ENCODE measurements around the gene RTCA.
"Not testable (repeated sequence)": the region's sequence is repeated elsewhere in the genome, so short reads cannot be mapped to it uniquely, and the experiment has no call there.

RTCA gene

DNA sequence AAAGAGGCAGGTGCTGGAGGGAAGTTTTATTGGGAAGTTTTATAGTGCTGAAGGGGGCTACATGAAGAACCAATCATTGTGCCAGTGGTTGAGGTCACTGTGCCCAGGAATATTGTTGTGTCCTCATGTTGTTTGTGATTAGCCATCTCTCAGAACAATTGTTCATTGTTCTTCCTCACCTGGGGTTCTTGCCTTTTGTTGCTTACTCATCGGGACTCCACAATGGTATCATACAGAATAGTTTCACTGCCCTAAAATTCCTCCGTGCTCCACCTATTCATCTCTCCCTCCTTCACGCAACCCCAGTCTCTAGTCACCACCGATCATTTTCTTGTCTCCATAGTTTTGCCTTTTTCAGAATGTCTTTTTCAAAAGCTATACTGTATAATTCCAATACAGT, 47.4 kb downstream of the RTCA start:
- no peak for DNase-seq

DNA sequence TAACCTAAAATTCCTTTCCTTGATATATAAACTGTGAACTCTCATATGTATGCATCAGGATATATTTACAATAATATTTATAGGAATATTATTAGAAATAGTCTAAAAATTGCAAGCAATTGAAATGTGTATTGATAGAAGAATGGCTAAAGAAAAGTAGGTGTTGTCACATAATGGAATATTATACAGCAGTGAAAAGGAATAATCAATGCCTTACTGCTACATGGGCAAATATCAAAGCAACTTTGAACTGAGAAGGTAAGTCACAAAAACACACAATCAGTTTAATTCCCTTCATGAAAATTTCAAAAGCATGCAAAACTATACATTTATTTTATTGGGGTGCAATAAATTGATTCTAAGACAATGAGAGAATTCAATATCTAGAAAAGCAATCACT, 50.6 kb downstream of the RTCA start:
- no peak for DNase-seq

GRCh38 chr1:100320311-100321099, 54.5 kb downstream of the RTCA start:
- no peak for DNase-seq

DNA sequence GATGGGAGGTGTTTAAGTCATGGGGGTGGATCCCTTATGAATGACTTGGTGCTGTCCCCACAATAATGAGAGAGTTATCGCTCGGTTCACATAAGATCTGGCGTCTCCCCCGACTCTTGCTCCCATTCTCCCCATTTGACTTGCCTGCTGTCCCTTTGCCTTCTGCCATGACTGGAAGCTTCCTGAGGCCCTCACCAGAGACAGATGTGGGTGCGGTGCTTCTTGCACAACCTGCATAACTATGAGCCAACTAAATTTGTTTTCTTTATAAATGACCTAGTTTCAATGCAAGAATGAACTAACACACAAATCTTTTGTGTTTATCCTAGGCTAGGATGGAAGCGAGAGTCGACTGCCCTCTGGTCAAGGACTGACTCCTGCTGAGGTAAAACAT, 55.1 kb downstream of the RTCA start:
- no peak for DNase-seq

DNA sequence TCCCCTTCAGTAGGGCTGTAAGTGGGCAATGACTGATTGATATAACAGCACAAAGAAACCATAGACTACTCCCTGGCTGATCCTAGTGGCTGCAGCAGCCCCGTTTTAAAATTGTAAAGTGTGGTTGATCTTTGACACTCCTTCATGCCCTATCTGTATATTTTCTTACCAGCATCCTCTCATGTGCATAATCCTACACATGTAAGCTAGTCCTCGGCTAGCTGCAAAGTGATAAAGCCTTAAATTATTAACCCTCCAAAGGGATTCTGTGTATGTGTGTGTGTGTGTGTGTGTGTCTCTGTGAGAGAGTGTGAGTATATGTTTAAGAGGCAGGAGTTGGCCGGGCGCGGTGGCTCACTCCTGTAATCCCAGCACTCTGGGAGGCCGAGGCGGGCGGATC, 55.5 kb downstream of the RTCA start:
- no peak for DNase-seq

DNA sequence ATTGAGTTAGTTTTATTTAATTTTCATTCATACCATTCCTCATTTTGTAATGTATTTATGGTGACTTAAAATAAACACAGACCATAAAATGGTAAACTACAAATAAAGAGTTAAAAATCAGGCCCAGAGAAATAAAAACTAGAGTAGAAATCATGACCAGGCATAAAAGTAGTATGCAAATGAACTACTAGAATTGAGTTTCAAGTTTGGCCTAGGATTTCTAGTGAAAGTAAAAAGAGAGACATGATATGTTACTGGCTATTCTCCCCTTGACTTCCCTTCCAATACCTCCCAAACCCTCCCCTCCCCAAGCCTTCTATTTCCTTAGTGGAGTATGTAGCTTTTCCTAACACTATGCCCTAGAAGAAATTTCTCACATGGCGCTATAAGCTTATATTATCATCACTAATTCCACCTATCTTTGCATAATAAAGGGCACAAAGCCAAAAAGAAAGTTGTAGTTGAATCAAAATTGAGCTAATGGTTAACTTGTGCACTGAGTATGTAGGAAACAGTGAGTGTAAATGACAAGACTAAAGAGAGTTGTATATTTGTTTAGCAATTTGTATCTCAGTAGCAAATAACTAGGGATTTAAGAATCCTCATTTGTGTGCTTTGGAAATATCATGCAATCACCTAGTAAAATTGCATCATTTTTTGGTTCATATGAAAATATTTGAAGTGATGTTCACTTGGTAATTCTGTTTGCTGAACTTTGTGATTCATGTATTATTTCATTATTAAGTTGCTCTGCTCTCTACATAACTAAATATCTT, 56.6 kb downstream of the RTCA start:
- no peak for DNase-seq

- no peak for DNase-seq
Observed at GRCh38 chr1:100323419-100324106, 57.5 kb downstream of the RTCA start.

- DNase-seq: no peak
Observed at GRCh38 chr1:100325415-100326324, 59.7 kb downstream of the RTCA start.

GRCh38 chr1:100326325-100326670, 60.3 kb downstream of the RTCA start:
- DNase-seq: not testable (repeated sequence)

DNA sequence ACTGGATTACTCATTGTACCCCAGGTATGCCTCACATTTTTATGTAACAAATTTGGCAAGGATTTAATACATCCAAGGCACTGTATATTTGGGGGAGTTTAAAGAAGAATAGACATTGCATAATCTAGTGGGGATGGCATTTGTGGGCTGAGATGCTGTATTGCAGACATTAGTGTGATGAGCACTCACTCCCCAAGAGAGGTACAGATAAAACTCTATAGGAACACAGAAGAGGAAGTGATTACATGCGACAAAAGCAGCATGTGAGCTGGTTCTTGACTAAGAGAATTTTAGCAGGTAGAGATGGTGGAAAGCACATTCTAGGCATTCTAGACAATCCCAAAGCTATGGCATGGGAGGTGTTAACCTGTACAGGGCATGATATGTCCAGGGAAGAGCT, 62.1 kb downstream of the RTCA start:
- no peak for DNase-seq

DNA sequence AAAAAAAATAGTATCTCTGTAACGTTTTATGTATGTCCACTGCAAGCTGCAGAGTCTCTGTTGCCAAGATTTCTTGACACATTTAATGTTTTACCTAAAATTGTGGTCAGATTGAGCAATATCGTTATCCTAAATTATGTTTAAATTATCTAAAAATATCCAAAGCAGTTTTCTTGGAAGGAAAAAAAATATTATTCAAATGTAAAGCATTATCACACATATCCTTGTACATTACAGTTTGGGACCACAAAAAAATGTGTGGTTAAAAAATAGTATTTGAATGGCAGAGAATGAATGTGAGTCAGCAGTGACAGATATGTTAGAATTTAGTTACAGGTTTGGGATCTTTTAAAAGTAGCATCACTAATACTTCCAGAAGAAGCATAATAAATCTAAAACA, 65.1 kb downstream of the RTCA start:
- not testable (repeated sequence) for DNase-seq

GRCh38 chr1:100332331-100332730, 66.3 kb downstream of the RTCA start:
- DNase-seq: no peak

DNA sequence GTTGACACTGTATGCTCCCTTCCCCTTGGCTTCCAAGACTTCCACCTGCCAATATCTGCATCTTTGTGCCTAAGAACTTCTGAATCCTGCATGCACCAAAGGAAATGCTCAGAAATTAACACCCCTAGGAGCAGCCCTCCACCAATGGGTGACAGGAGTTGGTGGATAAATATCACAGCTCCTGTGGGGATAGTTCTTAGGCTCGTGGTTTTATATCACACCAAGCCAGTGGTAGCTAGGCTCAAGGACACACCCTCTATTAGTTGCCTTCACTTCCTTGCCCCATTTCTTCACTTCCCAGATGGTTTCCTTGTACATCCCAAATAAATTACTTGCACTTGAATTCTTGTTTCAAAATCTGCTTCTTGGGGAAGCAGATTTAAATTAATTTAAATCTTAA, 69.4 kb downstream of the RTCA start:
- DNase-seq: no peak

DNA sequence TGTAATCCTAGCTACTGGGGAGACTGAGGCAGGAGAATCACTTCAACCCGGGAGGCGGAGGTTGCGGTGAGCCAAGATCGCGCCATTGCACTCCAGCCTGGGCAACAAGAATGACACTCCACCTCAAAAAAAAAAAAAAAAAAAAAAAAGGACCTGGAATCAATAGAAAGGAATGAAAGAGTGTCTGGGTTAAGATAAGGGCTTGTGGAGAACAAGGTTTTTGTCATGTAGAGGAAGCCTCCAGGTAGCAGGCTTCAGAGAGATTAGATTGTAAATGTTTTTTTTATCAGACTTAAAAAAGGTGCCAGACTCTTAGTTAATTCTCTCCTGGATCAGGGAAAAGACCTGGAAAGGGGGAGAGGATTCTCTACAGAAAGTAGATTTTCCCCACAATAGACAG, 71.9 kb downstream of the RTCA start:
- DNase-seq: not testable (repeated sequence)

DNA sequence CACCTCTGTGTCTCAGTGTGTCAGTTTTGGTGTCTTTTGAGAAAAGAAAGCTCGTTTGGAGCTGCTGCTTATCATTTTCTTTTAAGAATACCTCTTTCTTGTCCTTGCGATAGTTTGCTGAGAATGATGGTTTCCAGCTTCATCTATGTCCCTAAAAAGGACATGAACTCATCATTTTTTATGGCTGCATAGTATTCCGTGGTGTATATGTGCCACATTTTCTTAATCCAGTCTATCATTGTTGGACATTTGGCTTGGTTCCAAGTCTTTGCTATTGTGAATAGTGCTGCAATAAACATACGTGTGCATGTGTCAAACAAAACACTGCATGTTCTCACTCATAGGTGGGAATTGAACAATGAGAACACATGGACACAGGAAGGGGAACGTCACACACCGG, 73.7 kb downstream of the RTCA start:
- not testable (repeated sequence) for DNase-seq

DNA sequence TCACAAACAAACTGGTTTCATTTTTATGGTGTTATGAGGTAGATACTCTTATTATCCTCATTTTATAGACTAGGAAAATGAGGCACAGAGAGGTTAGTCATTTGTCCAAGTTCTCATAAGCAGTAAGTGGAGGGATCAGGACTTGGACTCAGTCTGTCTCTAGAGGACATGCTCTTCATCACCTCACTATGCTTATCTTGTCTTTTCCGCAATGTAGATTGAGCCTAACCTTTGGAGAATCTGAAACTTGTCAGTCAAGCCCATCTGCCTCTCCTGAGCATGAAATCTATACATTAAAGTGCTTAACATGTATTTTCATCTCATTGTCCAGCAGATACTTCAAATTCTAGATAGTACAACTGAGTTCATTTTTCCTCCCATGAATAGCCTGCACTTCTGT, 74.5 kb downstream of the RTCA start:
- no peak for DNase-seq

- DNase-seq: no peak
Observed at GRCh38 chr1:100342348-100342747, 76.3 kb downstream of the RTCA start.

Data from activated effector memory CD4-positive, alpha-beta T cell treated with anti-CD3 and anti-CD28 coated beads, Interleukin-2, amount 50 U/mL, for 16 hours (primary cell).